ENCODE measurements around the gene CFAP46.
"Not testable (repeated sequence)": the region's sequence is repeated elsewhere in the genome, so short reads cannot be mapped to it uniquely, and the experiment has no call there.

The CFAP46 gene

GRCh38 chr10:132898391-132899053, 43.8 kb downstream of the CFAP46 start:
- DNase-seq, result no peak

- DNase-seq, result no peak
Measured at GRCh38 chr10:132897516-132898381, 44.6 kb downstream of the CFAP46 start.

GRCh38 chr10:132893786-132894185, 48.6 kb downstream of the CFAP46 start:
- DNase-seq, result not testable (repeated sequence)

- no peak for DNase-seq
Measured at GRCh38 chr10:132893090-132893489, 49.3 kb downstream of the CFAP46 start.

- DNase-seq, result no peak
Measured at GRCh38 chr10:132892004-132892403, 50.4 kb downstream of the CFAP46 start.

GRCh38 chr10:132891368-132891767, 51.0 kb downstream of the CFAP46 start:
- DNase-seq, result no peak

GRCh38 chr10:132890301-132890700, 52.1 kb downstream of the CFAP46 start:
- DNase-seq, result no peak

GRCh38 chr10:132889556-132889955, 52.8 kb downstream of the CFAP46 start:
- no peak for DNase-seq

- DNase-seq, result no peak
Measured at GRCh38 chr10:132888898-132889490, 53.4 kb downstream of the CFAP46 start.

GRCh38 chr10:132888446-132888845, 53.9 kb downstream of the CFAP46 start:
- DNase-seq, result not testable (repeated sequence)

- no peak for DNase-seq
Measured at GRCh38 chr10:132886211-132887099, 55.9 kb downstream of the CFAP46 start.

- DNase-seq, result no peak
Measured at GRCh38 chr10:132885451-132886210, 56.7 kb downstream of the CFAP46 start.

GRCh38 chr10:132884691-132885271, 57.6 kb downstream of the CFAP46 start:
- no peak for DNase-seq

GRCh38 chr10:132884041-132884440, 58.3 kb downstream of the CFAP46 start:
- no peak for DNase-seq

- DNase-seq, result no peak
Measured at GRCh38 chr10:132883391-132883881, 58.9 kb downstream of the CFAP46 start.

- DNase-seq, result no peak
Measured at GRCh38 chr10:132882069-132882951, 60.1 kb downstream of the CFAP46 start.

- no peak for DNase-seq
Measured at GRCh38 chr10:132881186-132881920, 61.0 kb downstream of the CFAP46 start.

GRCh38 chr10:132880128-132880981, 62.0 kb downstream of the CFAP46 start:
- DNase-seq, result no peak

All from HCEC 1CT (cell line).